HepG2 (cell line): ENCODE results near the gene HTR1D. TPM values are rescaled to one million over a fixed set of nuclear protein-coding genes. Genes with fewer than 3 reads are reported as not detected.

Experiments
- AGO1 ChIP-seq: fragments of 200-400 bp; formaldehyde crosslinking; IDR thresholded peaks from 2 replicates; pipeline ENCODE4 v1.6.1; 2017; ENCODE audit warnings: mild to moderate bottlenecking, low read depth, low read length, moderate library complexity; ENCODE audit not compliant: poor library complexity, severe bottlenecking
- ARID4A ChIP-seq: sonication (generic); formaldehyde crosslinking; IDR thresholded peaks from 2 replicates; pipeline ENCODE4 v1.5.0; 2020; ENCODE audit warnings: mild to moderate bottlenecking, missing genetic modification reagents, borderline replicate concordance
- DBP ChIP-seq: sonication (generic); formaldehyde crosslinking; IDR thresholded peaks from 2 replicates; pipeline ENCODE4 v1.4.0; 2020; ENCODE audit warnings: missing genetic modification reagents; ENCODE audit errors: not compliant biosample characterization
- POLR2A ChIP-seq, 2 experiments: IDR thresholded peaks; 2 replicates each; pipeline ENCODE4 v1.6.1; 2011; ENCODE audit warnings: low read depth in 2 of 2, low read length in 2 of 2, mild to moderate bottlenecking in 1 of 2, moderate library complexity in 1 of 2; ENCODE audit not compliant: insufficient read depth in 1 of 2
- POLR2G ChIP-seq: fragments of 200-400 bp; formaldehyde crosslinking; IDR thresholded peaks from 2 replicates; pipeline ENCODE4 v1.6.1; 2018; ENCODE audit warnings: mild to moderate bottlenecking, low read depth, low read length, moderate library complexity
- RAD51 ChIP-seq: fragments of 450-650 bp; IDR thresholded peaks from 2 replicates; pipeline ENCODE4 v1.6.1; 2016; ENCODE audit warnings: borderline replicate concordance
- RFX1 ChIP-seq: fragments of 450-650 bp; IDR thresholded peaks from 2 replicates; pipeline ENCODE4 v1.6.1; 2017
- UBTF ChIP-seq: sonication (generic); formaldehyde crosslinking; IDR thresholded peaks from 2 replicates; pipeline ENCODE4 v1.4.0; 2020; ENCODE audit warnings: mild to moderate bottlenecking, missing genetic modification reagents
- ZBTB49 ChIP-seq: sonication (generic); formaldehyde crosslinking; IDR thresholded peaks from 2 replicates; pipeline ENCODE4 v1.4.0; 2020; ENCODE audit warnings: missing genetic modification reagents, borderline replicate concordance
- ZFP82 ChIP-seq: sonication (generic); formaldehyde crosslinking; IDR thresholded peaks from 2 replicates; pipeline ENCODE4 v1.5.1; 2020; ENCODE audit warnings: mild to moderate bottlenecking, missing genetic modification reagents, borderline replicate concordance
- ZGPAT ChIP-seq: IDR thresholded peaks from 2 replicates; pipeline ENCODE4 v1.6.1; 2016; ENCODE audit warnings: mild to moderate bottlenecking
- ZNF180 ChIP-seq: sonication (generic); formaldehyde crosslinking; IDR thresholded peaks from 2 replicates; pipeline ENCODE4 v1.4.0; 2020; ENCODE audit warnings: low read depth, missing genetic modification reagents, borderline replicate concordance
- ZNF264 ChIP-seq: sonication (generic); formaldehyde crosslinking; IDR thresholded peaks from 2 replicates; pipeline ENCODE4 v1.4.0; 2020; ENCODE audit warnings: missing genetic modification reagents
- ZNF589 ChIP-seq: sonication (generic); formaldehyde crosslinking; conservative IDR thresholded peaks from 2 replicates; pipeline ENCODE4 v1.8.0; 2022; ENCODE audit warnings: mild to moderate bottlenecking, moderate library complexity, missing genetic modification reagents
- ZNF670 ChIP-seq: sonication (generic); formaldehyde crosslinking; IDR thresholded peaks from 2 replicates; pipeline ENCODE4 v1.8.0; 2022; ENCODE audit warnings: mild to moderate bottlenecking, missing genetic modification reagents, borderline replicate concordance
- ZNF713 ChIP-seq: sonication (generic); formaldehyde crosslinking; IDR thresholded peaks from 2 replicates; pipeline ENCODE4 v1.4.0; 2020; ENCODE audit warnings: mild to moderate bottlenecking, missing genetic modification reagents
- ZNF790 ChIP-seq: sonication (generic); formaldehyde crosslinking; IDR thresholded peaks from 2 replicates; pipeline ENCODE4 v1.8.0; 2022; ENCODE audit warnings: missing genetic modification reagents, mild to moderate bottlenecking, borderline replicate concordance
- polyA plus RNA-seq, 8 experiments: library from polyadenylated mRNA; depleted of rRNA in 3 of 8; stranded (reverse) in 7 of 8; unstranded in 1 of 8; fragments of >200 nt; fragmentation: Illumina TruSeq in 4 of 8; extraction: Trizol in 4 of 8; gene quantifications; 2 replicates each; pipeline versions ENCODE4 v1.2.1 to v1.2.3, GENCODE V29; 2011 to 2016; ENCODE audit warnings: low read depth in 4 of 8, missing spikeins in 1 of 8, mixed read lengths in 1 of 8; ENCODE audit not compliant: insufficient read depth in 1 of 8
- total RNA-seq, 5 experiments: library from RNA; depleted of rRNA; stranded (reverse); fragments of >200 nt; fragmentation: Illumina TruSeq; extraction: Trizol; gene quantifications; 2 replicates each; pipeline ENCODE4 v1.2.3, GENCODE V29; 2016; ENCODE audit warnings: low read depth in 1 of 5

HTR1D gene
- total and polyA plus RNA-seq, 2 of the 13 experiments (the other 11 are each of a cell fraction or from before 2014, with no cell fraction given) = 0.04 to 0.07 TPM

GRCh38 chr1:23167353-23168078 lies 49.8 kb downstream of the HTR1D start (continued):
- TF ChIP-seq ARID4A (CRISPR knock-in tag) (peak; percentile 41; the same call in 1 of the 2 replicates), ZBTB49 (no peak), POLR2A (IDR thresholded peaks at IDR 0.05; ENCODE audit: insufficient read depth in 1 of 2, low read depth in 2 of 2, low read length in 2 of 2) (0 out of 4 replicates have a peak, but pooled peaks of 1 of the 2 experiments have one; percentile 15), UBTF (CRISPR knock-in tag) (peak; percentile 77), ZNF180 (CRISPR knock-in tag) (no peak), RFX1 (no peak), ZNF589 (CRISPR knock-in tag) (no peak), ZNF670 (CRISPR knock-in tag) (0 out of 2 replicates have a peak, but pooled peaks have one; percentile 50), RAD51 (no peak), POLR2G (0 out of 2 replicates have a peak, but pooled peaks have one; percentile 37), ZGPAT (CRISPR knock-in tag) (peak; percentile 34; the same call in 1 of the 2 replicates), AGO1 (peak; percentile 87), ZNF264 (CRISPR knock-in tag) (no peak), ZNF713 (CRISPR knock-in tag) (no peak), DBP (CRISPR knock-in tag) (no peak), ZNF790 (CRISPR knock-in tag) (no peak), ZFP82 (CRISPR knock-in tag) (0 out of 2 replicates have a peak, but pooled peaks have one; percentile 65)
